Measurements from ENCODE around the gene MAP4K4.
A peak's percentile ranks its signal among the peaks of the same experiment; 100 is the strongest.

Gene MAP4K4

DNA sequence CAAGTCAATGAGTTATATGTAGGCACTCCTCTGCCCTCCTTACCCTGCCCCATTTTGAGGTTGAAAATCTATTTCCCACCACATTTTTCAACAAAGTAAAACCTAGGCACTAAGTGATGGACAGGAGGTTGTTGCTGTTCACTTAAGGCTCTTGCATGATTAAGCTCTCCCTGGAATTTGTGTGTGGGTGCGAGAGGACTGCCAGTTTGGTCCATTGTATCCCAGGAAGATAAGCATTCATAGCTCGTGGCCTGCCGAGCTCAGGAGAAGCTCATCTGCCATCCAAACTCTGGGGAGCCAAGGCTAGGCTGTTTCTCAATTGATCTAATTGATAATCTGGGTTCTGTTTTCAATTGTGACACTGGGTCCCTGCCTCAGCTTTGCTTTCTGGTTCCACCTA is 4.7 kb upstream of the MAP4K4 start:
- no peak for TF ChIP-seq CTCF (IDR thresholded peaks at IDR 0.05; ENCODE audit: low read depth, low read length, missing control alignments)
- no peak for DNase-seq
- no peaks in the 10 kb centered on the region for H3K36me3 ChIP-seq (replicated peaks)
- H3K27me3 ChIP-seq (replicated peaks), result no peaks in the 10 kb centered on the region
- H3K27ac ChIP-seq, result no peak overlapping the region
- no peak overlapping the region for H3K4me3 ChIP-seq (ENCODE audit: low read depth, low read length)
- in situ Hi-C loops (cut with HindIII; ENCODE audit: low pct_ligation_motif_present, low sequenced_read_pairs), result no loop called here

DNA sequence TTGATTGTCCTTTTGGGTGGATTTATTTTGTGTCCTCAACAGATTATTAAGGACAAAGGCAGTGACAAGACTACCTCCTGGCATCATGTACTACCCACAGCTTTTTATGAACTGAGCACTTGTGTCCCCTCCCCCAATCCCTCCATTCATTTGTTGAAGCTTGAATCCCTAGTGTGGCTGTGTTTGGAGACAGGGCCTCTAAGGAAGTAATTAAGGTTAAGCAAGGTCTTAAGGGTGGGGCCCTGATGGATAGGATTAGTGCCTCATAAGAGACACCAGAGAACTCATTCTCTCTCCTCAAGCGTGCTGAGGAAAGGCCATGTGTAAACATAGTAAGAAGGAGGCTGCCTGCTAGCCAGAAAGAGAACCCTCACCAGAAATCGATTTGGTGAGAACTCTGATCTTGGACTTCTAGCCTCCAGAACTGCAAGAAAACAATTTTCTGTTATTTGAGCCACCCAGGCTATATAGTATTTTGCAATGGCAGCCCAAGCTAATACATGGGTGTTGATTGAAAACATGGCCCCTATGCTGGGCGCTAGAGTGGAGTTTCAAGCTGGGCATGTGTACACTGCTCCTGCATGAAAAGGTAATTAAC is 3.4 kb upstream of the MAP4K4 start:
- DNase-seq, result no peak

DNA sequence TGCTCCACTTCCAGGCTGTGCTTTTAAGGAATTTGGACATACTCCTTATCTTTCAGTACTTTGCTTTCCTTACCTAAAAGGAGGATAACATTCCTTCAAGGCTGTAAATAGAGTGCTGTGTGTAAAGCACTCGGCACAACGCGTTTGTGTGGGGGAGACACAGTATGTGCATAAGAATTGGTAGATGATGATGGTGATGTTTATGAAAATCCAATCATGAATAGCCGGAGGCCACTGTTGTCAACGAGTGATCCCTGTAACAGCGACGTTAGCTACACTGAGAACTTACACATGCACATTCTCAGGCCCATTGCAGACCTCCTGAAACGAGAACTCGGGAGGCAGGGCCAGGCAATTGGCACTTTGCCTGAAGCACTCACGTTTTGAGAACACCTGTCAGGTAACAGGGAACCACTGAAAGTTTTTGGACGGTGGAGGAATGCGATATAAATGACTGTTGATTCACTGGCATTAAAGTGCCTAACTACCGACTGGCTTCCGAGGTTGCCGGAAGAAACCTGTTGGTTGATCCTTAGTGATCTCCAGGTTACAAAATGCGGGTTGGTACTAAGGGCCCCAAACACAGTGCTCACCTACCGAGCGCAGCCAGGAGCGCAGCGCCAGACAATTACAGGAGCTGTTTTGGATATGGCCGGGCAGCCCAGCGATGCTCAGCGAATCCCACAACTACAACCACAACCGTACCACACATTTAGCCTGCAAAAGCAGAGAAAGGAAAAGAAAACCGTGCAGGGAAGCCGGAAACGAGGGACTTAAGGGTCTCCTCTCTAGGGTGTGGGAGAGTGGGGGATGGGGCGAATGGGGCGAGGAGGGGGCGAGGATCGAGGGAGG is 1.0 kb upstream of the MAP4K4 start:
- Histone ChIP-seq H3K36me3 (replicated peaks) (no peaks in the 10 kb centered on the region), H3K27ac (peak overlapping the region; percentile 68), H3K27me3 (replicated peaks) (no peaks in the 10 kb centered on the region), H3K4me3 (ENCODE audit: low read depth, low read length) (peak overlapping the region; percentile 74)
- in situ Hi-C loops (cut with HindIII; ENCODE audit: low pct_ligation_motif_present, low sequenced_read_pairs), result no loop called here
- no peak for DNase-seq
- TF ChIP-seq CTCF (IDR thresholded peaks at IDR 0.05; ENCODE audit: low read depth, low read length, missing control alignments), result no peak

More for the DNA sequence above, 3.4 kb upstream of the MAP4K4 start:
- no peak overlapping the region for H3K27ac ChIP-seq
- no peaks in the 10 kb centered on the region for H3K27me3 ChIP-seq (replicated peaks)
- no peaks in the 10 kb centered on the region for H3K36me3 ChIP-seq (replicated peaks)
- no peak overlapping the region for H3K4me3 ChIP-seq (ENCODE audit: low read depth, low read length)
- in situ Hi-C loops (cut with HindIII; ENCODE audit: low pct_ligation_motif_present, low sequenced_read_pairs), result no loop called here
- TF ChIP-seq CTCF (IDR thresholded peaks at IDR 0.05; ENCODE audit: low read depth, low read length, missing control alignments), result no peak

GRCh38 chr2:101698014-101698843 is 722 bp downstream of the MAP4K4 start:
- H3K27ac ChIP-seq, result peak overlapping the region; percentile 47
- no peak for TF ChIP-seq CTCF (IDR thresholded peaks at IDR 0.05; ENCODE audit: low read depth, low read length, missing control alignments)
- in situ Hi-C loops (cut with HindIII; ENCODE audit: low pct_ligation_motif_present, low sequenced_read_pairs), result no loop called here
- no peaks in the 10 kb centered on the region for H3K27me3 ChIP-seq (replicated peaks)
- H3K36me3 ChIP-seq (replicated peaks), result peaks cover 5% of the 10 kb centered on the region
- peak overlapping the region; percentile 74 for H3K4me3 ChIP-seq (ENCODE audit: low read depth, low read length)
- DNase-seq, result no peak

DNA sequence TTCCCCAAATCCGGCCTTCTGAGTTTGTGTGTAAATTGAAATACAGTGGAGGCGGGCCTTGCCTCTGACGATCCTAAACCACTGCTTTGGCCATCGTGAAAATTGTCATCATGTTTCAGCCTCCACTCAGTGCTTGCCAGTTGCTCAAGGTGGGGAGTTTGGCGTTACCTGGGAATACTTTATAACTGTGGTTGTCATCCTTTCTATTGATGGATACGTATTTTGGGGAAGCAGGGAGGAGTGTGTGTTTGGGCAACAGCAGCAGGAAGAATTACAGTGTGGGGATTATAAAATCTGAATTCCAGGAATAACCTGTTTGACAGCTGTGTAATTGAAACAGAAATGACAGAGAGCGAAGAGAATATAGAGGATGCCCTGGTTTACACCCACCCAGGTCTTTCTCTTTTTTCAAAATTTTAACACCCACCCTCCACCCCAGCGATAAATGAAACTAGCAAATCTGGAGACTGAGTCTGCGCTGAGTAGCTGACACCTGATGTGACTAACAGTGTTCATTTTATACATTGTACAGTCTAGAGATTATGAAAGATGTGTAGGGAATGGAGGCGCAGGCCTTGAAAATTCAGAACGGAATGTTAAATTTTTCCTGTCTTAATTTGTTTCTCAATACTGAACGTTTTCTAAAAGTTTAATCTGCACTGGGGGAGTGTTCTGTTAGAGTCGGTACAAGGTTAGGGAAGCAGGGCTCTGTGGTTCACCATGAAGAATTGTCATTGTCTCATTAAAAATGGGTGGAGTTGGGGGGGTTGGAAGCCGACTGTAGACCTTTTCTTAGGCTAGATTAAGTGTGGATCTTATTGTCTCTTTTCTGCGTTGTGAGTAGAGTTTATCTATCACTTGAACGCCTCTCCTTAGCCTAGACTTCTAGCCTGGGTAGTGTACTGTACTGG is 1.6 kb downstream of the MAP4K4 start:
- H3K4me3 ChIP-seq (ENCODE audit: low read depth, low read length), result peak overlapping the region; percentile 74
- in situ Hi-C loops (cut with HindIII; ENCODE audit: low pct_ligation_motif_present, low sequenced_read_pairs), result no loop called here
- H3K27me3 ChIP-seq (replicated peaks), result no peaks in the 10 kb centered on the region
- peaks cover 5% of the 10 kb centered on the region for H3K36me3 ChIP-seq (replicated peaks)
- DNase-seq, result no peak
- TF ChIP-seq CTCF (IDR thresholded peaks at IDR 0.05; ENCODE audit: low read depth, low read length, missing control alignments), result no peak
- H3K27ac ChIP-seq, result peak overlapping the region; percentile 47

Measured in brain microvascular endothelial cell (primary cell).